T-helper 2 cell treated with Interferon-gamma antibody and Interleukin-4, amounts not matched to agents 100 ng/mL and 5 ng/mL, for 36 hours (primary cell): ENCODE data around the gene SLC45A3. TPM values are rescaled to one million over a fixed set of nuclear protein-coding genes. Genes with fewer than 3 reads are reported as not detected.

Experiments
- intact Hi-C: fragments of 100-400 bp; cut with micrococcal nuclease; formaldehyde crosslinking; loops from one replicate; pipeline ENCODE4 v1.15.1; 2023
- total RNA-seq: library from RNA; stranded (reverse); gene quantifications from 2 replicates; pipeline ENCODE4 v1.2.3, GENCODE V29; 2022

The SLC45A3 gene
- total RNA-seq, 1 donor from 2014 or later: 0.23 TPM

GRCh38 chr1:205610901-205611466 is 69.3 kb downstream of the SLC45A3 start:
- intact Hi-C loops: no loop called here

GRCh38 chr1:205610036-205610435 is 70.3 kb downstream of the SLC45A3 start:
- intact Hi-C loops: no loop called here

Other genes with a start within 250 kb of the SLC45A3 start
- gene BLACAT1, start 224.5 kb downstream of the SLC45A3 start, total RNA-seq: 0.09 TPM in 1 of 2 replicates, not detected in the other
- 0.27 and 0.73 TPM in 2 replicates for gene CDK18, start 175.8 kb downstream of the SLC45A3 start, total RNA-seq
- gene ELK4, start 48.5 kb downstream of the SLC45A3 start, total RNA-seq: 95.1 and 97.3 TPM in 2 replicates
- 188 and 191 TPM in 2 replicates for gene NUCKS1, start 69.7 kb upstream of the SLC45A3 start, total RNA-seq
- 42.1 and 44.9 TPM in 2 replicates for gene RAB29, start 95.0 kb upstream of the SLC45A3 start, total RNA-seq
- gene SLC41A1, start 132.7 kb upstream of the SLC45A3 start, total RNA-seq: 19.8 and 20.5 TPM in 2 replicates
- gene PM20D1, start 169.6 kb upstream of the SLC45A3 start, total RNA-seq: 1.0 and 1.2 TPM in 2 replicates